Memory B cell (primary cell): ENCODE results near the gene NAT14.

ENCODE experiments used
- ATAC-seq: fragments of 150-1000 bp; cut with Tn5 transposase; 2 replicates; pipeline ENCODE4 v1.10.0; 2021; ENCODE audit warnings: low read depth, mild to moderate bottlenecking, moderate library complexity
- DNase-seq, 2 donors: peaks; one replicate each; pipeline ENCODE4 v3.0.0; 2022; ENCODE audit warnings: low spot score in 2 of 2
- H3K27ac Mint-ChIP-seq: one replicate; pipeline ENCODE4 v1.8.0; 2022; ENCODE audit warnings: mild to moderate bottlenecking, moderate library complexity, mixed read lengths
- H3K27me3 Mint-ChIP-seq: one replicate; pipeline ENCODE4 v1.8.0; 2022; ENCODE audit warnings: mixed read lengths
- H3K36me3 Mint-ChIP-seq: one replicate; pipeline ENCODE4 v1.8.0; 2022; ENCODE audit warnings: mild to moderate bottlenecking, mixed read lengths
- H3K4me1 Mint-ChIP-seq: one replicate; pipeline ENCODE4 v1.8.0; 2022; ENCODE audit warnings: mixed read lengths
- H3K4me3 Mint-ChIP-seq: one replicate; pipeline ENCODE4 v1.8.0; 2022; ENCODE audit warnings: mild to moderate bottlenecking, moderate library complexity, mixed read lengths
- H3K9me3 Mint-ChIP-seq: one replicate; pipeline ENCODE4 v1.8.0; 2022; ENCODE audit warnings: mixed read lengths

The NAT14 gene

DNA sequence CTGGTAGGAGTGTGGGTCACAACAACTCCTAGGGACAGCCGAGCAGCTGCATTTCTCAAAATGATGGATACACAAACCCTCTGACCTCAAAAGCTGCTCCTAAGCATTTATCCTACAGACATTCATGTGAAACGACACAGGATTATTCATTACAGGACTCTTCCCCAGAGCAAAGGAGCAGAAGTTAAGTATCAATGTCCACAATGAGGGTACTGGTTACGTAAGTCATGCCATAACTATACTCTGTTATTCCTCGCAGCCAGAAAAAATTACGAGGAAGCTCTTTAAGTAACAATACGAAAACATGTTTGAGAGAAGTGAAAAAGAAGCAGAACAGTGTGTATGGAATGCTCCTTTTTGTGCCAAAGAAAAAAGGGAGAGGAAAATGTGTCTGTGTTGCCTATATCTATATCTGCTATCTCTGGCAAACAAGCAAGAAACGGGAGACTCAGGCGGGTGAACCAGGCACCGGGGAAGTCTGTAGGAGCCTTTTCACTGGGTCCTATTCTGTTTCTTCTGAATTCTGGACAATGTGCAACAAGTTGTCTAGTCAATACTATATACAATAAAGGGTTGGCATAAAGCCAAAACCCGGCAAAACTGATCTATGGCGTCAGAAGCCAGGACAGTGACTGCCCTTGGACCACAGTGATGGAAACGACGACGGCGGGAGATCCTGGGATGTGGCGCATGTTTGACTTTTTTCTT lies 24.9 kb upstream of the NAT14 start:
- Mint-ChIP-seq H3K9me3 (no peaks in the 10 kb centered on the region), H3K27me3 (peaks cover 2% of the 10 kb centered on the region), H3K4me1 (peaks cover 18% of the 10 kb centered on the region), H3K36me3 (peaks cover 6% of the 10 kb centered on the region), H3K4me3 (peak overlapping the region; percentile 86), H3K27ac (peak overlapping the region; percentile 85)
- ATAC-seq (no peak), DNase-seq (no peak)

DNA sequence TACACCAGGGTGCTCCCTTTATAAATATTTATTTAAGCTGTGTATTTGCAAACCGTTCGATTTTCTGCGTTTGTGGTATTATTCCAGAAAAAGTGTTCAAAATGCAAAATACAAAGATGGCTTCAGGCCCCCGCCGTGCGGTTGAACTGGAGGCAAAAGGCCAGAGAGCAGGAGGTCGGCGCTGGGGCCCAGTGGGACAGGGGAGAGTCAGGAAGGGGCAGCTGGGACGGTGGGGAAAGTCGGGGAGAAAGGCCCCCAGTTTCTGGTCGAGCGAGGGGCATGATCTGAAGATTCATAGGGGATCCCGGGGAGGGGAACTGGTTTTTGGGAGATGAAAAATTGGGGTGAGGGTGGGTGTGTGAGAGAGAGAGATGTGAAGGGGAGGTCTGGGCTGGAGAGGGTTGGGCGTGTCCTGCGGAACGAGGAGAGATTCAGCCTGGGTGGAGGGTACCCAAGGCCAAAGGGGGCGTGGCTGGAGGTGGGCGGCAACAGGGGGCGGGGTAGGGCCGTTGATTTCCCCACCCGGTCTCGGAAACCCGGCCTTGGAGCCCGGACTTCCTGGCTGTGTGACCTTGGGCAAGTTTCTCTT lies 24.2 kb upstream of the NAT14 start:
- Mint-ChIP-seq H3K4me3 (peak overlapping the region; percentile 86), H3K9me3 (no peaks in the 10 kb centered on the region), H3K4me1 (peaks cover 18% of the 10 kb centered on the region), H3K27ac (peak overlapping the region; percentile 85), H3K27me3 (peaks cover 2% of the 10 kb centered on the region), H3K36me3 (peaks cover 1% of the 10 kb centered on the region)
- no peak for ATAC-seq
- DNase-seq = no peak

DNA sequence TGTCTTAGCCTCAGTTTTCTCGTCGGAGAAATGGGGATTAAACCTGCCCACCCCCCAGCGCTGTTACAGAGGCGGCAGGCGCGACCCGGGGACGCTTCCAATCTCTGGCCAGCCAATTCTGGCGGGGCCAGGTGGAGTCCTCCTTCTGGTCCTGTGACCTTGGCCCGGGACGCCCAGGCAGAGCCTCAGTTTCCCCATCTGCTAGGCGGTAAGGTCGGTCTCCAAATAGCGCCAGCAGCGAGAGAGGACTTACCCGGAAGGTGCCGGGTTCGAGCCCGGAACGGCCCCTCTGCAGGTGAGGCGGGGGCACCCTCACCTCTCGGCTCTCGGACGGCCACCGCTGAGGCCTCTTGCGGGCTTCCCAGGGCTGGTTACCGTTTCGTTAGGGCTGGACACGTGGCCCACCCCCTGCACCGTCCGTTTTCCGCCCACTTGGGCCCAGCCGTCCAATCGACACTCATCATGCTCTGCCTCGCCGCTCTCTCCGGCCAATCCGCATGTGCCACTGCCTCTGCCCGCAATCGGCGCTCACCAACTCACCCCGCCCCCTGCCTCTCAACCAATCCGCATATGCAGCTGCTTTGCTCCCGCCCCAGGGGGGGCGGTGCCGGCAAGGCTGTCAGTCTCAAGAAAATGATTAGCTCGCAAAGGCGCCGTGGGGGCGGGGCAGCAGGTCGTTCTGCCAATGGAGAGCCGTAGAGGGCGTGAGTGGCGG lies 23.6 kb upstream of the NAT14 start, which contains the start of gene ISOC2:
Gene ISOC2 (minus strand): TSS at position 384 of the 715 bp plus-strand sequence. CDS start 5,156 bp downstream, outside the sequence.
- Mint-ChIP-seq H3K9me3 (no peaks in the 10 kb centered on the region), H3K4me3 (peak within 1 kb of the TSS; percentile 86), H3K27me3 (peaks cover 2% of the 10 kb centered on the region), H3K27ac (peak within 1 kb of the TSS; percentile 85), H3K4me1 (peaks cover 18% of the 10 kb centered on the region), H3K36me3 (no peaks in the 10 kb centered on the region)
- DNase-seq = peak; percentile 99 to 100
- ATAC-seq = peak; percentile 93

DNA sequence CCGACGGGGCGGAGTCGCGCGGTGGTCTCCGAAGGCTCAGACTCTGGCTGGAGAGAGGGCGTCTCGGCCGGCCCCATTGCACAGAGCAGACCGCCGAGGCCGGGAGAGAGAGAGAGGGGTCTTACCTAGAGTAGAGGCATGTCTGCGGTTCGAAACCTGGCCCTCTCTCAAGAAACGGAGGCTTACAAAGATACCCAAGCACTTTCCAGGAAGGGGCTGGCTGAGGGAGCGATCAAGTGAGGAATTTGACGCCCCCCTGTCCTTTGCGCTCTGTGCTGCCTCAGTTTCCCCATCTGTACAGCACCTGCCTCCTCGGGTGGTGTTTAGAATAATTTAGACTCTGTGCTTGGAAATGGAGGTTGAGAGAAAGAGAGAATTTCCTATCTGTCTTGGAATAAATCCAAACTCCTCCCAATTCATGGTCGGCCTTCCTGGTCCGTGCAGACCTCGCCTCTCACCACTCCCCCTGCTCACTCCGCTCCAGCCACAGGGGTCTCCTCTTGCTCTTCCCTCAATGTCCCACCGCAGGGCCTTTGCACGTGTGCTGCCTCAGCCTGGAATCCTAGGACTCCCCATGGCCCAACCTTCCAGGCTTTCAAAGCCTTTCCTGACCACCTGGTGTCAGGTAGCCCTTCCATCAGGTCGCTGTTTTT lies 22.9 kb upstream of the NAT14 start:
- H3K27me3 Mint-ChIP-seq = peaks cover 2% of the 10 kb centered on the region
- peaks cover 18% of the 10 kb centered on the region for H3K4me1 Mint-ChIP-seq
- DNase-seq = no peak

DNA sequence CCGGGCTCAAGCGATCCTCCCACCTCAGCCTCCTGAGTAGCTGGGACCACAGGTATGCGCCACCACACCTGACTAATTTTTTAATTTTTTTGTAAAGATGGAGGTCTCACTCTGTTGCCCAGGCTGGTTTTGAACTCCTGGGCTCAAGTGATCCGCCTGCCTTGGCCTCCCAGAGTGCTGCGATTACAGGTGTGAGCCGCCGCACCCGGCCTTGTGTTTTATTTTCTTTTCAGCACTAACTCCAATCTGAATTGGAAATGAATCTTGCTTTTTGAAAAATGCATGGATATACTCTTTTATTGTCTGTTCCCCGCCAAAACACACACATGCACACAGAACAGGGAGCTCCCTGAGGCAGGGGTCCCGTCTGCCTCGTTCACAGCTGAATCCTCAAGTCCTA lies 22.3 kb upstream of the NAT14 start:
- H3K9me3 Mint-ChIP-seq = no peaks in the 10 kb centered on the region
- no peak for ATAC-seq
- H3K27ac Mint-ChIP-seq = no peak overlapping the region
- peak overlapping the region; percentile 61 for H3K4me3 Mint-ChIP-seq
- DNase-seq = no peak
- no peaks in the 10 kb centered on the region for H3K36me3 Mint-ChIP-seq
- peaks cover 18% of the 10 kb centered on the region for H3K4me1 Mint-ChIP-seq
- H3K27me3 Mint-ChIP-seq = peaks cover 2% of the 10 kb centered on the region

More for the DNA sequence above, 22.9 kb upstream of the NAT14 start:
- Mint-ChIP-seq H3K9me3 (no peaks in the 10 kb centered on the region), H3K4me3 (peak overlapping the region; percentile 86), H3K27ac (peak overlapping the region; percentile 80), H3K36me3 (no peaks in the 10 kb centered on the region)
- ATAC-seq = no peak

DNA sequence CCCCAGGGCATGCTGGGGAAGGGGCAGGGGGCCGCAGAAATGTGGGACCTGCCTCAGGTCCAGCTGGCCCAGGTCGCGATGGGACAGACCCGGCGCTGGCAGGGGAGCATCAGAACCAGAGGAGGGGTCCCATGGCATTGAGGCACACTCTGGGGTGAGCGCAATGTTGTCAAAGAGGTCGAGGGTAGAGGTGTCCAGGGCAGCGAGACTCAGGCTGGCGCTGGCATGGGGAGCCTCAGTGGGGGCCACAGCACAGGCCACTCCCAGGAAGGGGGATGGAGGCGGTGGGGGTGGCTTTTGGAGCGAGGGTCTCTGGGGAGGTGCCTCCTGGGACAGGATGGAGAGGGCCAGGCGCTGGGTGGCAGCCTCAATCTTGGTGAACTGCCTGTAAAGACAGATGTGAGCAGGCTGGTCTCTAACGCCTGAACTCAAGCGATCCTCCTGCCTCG lies 21.4 kb upstream of the NAT14 start:
- no peak overlapping the region for H3K4me3 Mint-ChIP-seq
- peaks cover 2% of the 10 kb centered on the region for H3K27me3 Mint-ChIP-seq
- DNase-seq (no peak), ATAC-seq (no peak)
- H3K4me1 Mint-ChIP-seq = peaks cover 21% of the 10 kb centered on the region
- H3K27ac Mint-ChIP-seq = no peak overlapping the region
- no peaks in the 10 kb centered on the region for H3K36me3 Mint-ChIP-seq
- H3K9me3 Mint-ChIP-seq = no peaks in the 10 kb centered on the region

- Mint-ChIP-seq H3K27ac (no peak overlapping the region), H3K27me3 (peaks cover 2% of the 10 kb centered on the region), H3K36me3 (no peaks in the 10 kb centered on the region), H3K9me3 (no peaks in the 10 kb centered on the region), H3K4me1 (peaks cover 21% of the 10 kb centered on the region), H3K4me3 (no peak overlapping the region)
- DNase-seq = no peak
- no peak for ATAC-seq
Measured at GRCh38 chr19:55464039-55464661, 20.8 kb upstream of the NAT14 start.

DNA sequence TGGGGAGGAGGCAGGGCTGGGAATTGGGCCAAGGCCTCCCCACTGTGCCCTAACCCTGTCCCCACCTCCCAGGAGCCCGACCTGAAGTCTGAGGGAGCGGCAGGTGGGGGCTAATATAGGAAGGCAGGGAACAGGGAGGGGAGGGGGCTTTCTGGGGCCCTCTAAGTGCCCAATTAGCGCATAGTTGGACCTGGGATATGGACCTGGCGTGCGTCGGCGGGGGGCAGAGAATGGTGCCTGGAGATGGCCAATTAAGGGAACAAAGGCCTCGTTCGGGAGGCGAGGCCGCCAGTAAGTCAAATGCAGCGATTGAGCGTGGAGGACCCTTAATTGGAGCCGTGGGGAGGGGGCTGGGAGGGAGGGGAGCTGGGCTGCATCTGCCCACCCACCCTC lies 20.3 kb upstream of the NAT14 start, which contains the start of gene C19orf85:
Gene C19orf85 (minus strand): TSS at position 90 of the 393 bp plus-strand sequence. CDS start 197 bp downstream, outside the sequence.
- DNase-seq (no peak), ATAC-seq (no peak)
- Mint-ChIP-seq H3K27me3 (peaks cover 2% of the 10 kb centered on the region), H3K4me3 (no peak within 1 kb of the TSS), H3K9me3 (no peaks in the 10 kb centered on the region), H3K27ac (no peak within 1 kb of the TSS), H3K4me1 (peaks cover 21% of the 10 kb centered on the region), H3K36me3 (no peaks in the 10 kb centered on the region)

GRCh38 chr19:55465460-55466240 lies 19.3 kb upstream of the NAT14 start:
- peaks cover 16% of the 10 kb centered on the region for H3K4me1 Mint-ChIP-seq
- H3K36me3 Mint-ChIP-seq = no peaks in the 10 kb centered on the region
- H3K9me3 Mint-ChIP-seq = no peaks in the 10 kb centered on the region
- no peak for ATAC-seq
- H3K27ac Mint-ChIP-seq = no peak overlapping the region
- H3K27me3 Mint-ChIP-seq = peaks cover 2% of the 10 kb centered on the region
- H3K4me3 Mint-ChIP-seq = no peak overlapping the region
- no peak for DNase-seq

GRCh38 chr19:55466241-55466614 lies 18.8 kb upstream of the NAT14 start:
- DNase-seq = no peak
- Mint-ChIP-seq H3K27ac (peak overlapping the region; percentile 10), H3K4me1 (peaks cover 12% of the 10 kb centered on the region), H3K27me3 (peaks cover 2% of the 10 kb centered on the region), H3K4me3 (no peak overlapping the region), H3K36me3 (no peaks in the 10 kb centered on the region), H3K9me3 (no peaks in the 10 kb centered on the region)
- no peak for ATAC-seq

DNA sequence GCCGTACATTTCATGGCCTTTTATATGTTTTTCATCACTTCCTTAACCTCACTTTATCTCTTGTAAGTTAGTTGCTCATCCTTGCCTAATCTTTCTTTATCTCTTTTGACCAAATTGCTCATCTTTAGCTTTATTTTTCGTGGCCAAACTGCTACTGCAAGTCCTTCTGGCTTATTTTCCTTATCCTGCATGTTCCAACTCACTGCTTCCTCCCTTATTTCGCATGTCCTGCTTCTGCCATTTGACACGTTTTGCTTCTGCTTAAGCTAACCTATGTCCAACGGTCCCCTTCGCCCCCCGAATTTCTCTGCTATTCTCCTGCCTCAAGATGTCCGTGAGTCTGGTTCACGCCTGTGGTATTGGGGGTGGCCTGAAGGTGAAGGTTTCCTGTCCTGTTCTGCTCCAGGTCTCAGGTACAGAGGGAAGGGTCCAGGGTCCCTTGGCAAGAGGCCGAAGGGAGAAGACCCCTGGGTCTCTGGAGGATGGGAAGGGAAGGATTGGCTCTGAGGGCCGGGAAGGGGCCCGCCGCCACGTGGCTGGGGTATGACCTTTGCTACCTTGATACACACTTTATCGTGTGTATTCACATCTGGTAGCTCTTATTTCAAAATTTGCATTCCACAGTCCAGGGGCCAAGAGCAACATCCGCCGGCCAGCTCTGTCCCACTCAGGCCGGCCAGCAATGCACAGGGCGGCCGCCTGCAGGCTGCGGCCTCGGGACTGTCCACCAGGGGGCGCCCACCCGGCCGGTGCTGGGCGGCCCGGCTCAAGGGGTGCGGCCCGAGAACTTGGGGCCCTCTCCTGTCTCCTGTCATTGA lies 17.5 kb upstream of the NAT14 start:
- DNase-seq (peak; percentile 71 to 82), ATAC-seq (peak; percentile 97)
- Mint-ChIP-seq H3K36me3 (no peaks in the 10 kb centered on the region), H3K27ac (no peak overlapping the region), H3K4me3 (no peak overlapping the region), H3K9me3 (no peaks in the 10 kb centered on the region), H3K27me3 (peaks cover 2% of the 10 kb centered on the region), H3K4me1 (peaks cover 6% of the 10 kb centered on the region)

DNA sequence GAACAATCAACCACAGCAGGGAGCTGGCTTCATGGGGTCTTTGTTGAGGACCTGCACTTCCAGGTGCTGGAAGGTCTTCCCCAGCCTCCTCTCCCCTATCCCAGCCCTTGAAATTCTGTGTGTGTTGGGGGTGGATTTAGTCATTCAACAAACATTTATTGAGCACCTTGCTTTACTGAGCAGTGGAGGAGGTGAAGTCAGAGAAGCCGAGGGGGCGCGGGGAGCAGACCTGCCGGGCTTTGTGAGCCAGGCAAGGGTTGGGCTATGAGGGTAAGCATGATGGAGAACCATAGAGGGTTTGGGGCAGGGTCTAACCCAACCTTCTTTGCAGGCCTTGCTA lies 17.0 kb upstream of the NAT14 start:
- H3K4me3 Mint-ChIP-seq = no peak overlapping the region
- no peaks in the 10 kb centered on the region for H3K9me3 Mint-ChIP-seq
- no peak overlapping the region for H3K27ac Mint-ChIP-seq
- H3K27me3 Mint-ChIP-seq = peaks cover under 1% of the 10 kb centered on the region
- no peak for DNase-seq
- H3K4me1 Mint-ChIP-seq = peaks cover 4% of the 10 kb centered on the region
- H3K36me3 Mint-ChIP-seq = no peaks in the 10 kb centered on the region
- no peak for ATAC-seq
